Pulmonary artery endothelial cell (primary cell): ENCODE data around the gene CRTC2. TPM values are rescaled to one million over a fixed set of nuclear protein-coding genes. Genes with fewer than 3 reads are reported as not detected.

Experiments
- total RNA-seq: library from RNA; depleted of rRNA; stranded (reverse); fragments of >200 nt; gene quantifications from 2 replicates; pipeline ENCODE4 v1.2.3, GENCODE V29; 2014

The CRTC2 gene
- total RNA-seq, 1 donor from 2014 or later = 2.8 TPM

Other genes starting within 250 kb of the CRTC2 start
- gene INTS3, start 230.6 kb downstream of the CRTC2 start, total RNA-seq = 20.7 and 37.0 TPM in 2 replicates
- gene SLC27A3, start 183.2 kb downstream of the CRTC2 start, total RNA-seq = 24.5 and 26.0 TPM in 2 replicates
- 4.2 and 4.7 TPM in 2 replicates for gene GATAD2B, start 35.6 kb downstream of the CRTC2 start, total RNA-seq
- gene DENND4B, start 11.9 kb downstream of the CRTC2 start, total RNA-seq = 11.9 and 14.7 TPM in 2 replicates
- 102 and 132 TPM in 2 replicates for gene SLC39A1, start 4.9 kb upstream of the CRTC2 start, total RNA-seq
- gene CREB3L4, start 9.3 kb upstream of the CRTC2 start, total RNA-seq = 7.6 and 10.0 TPM in 2 replicates
- gene JTB, start 19.1 kb upstream of the CRTC2 start, total RNA-seq = 97.2 and 145 TPM in 2 replicates
- 74.8 and 92.5 TPM in 2 replicates for gene RAB13, start 27.7 kb upstream of the CRTC2 start, total RNA-seq
- gene RPS27, start 32.1 kb upstream of the CRTC2 start, total RNA-seq = 917 and 1,559 TPM in 2 replicates
- 0.07 and 0.11 TPM in 2 replicates for gene NUP210L, start 196.5 kb upstream of the CRTC2 start, total RNA-seq
- 575 and 1,000 TPM in 2 replicates for gene TPM3, start 233.5 kb upstream of the CRTC2 start, total RNA-seq
- not detected in 2 replicates for gene CFAP141, start 247.7 kb upstream of the CRTC2 start, total RNA-seq